T47D (cell line): ENCODE measurements around the gene CYP27B1.
"Not testable (repeated sequence)": the region's sequence is repeated elsewhere in the genome, so short reads cannot be mapped to it uniquely, and the experiment has no call there.

Experiments
- DNase-seq, 2 experiments: peaks; one replicate each; pipeline versions ENCODE4 v3.0.0 to v3.0.0-alpha.2; 2011 to 2012; ENCODE audit warnings: low read depth in 1 of 2, low spot score in 1 of 2
- JUND ChIP-seq: IDR thresholded peaks from 2 replicates; pipeline ENCODE4 v1.6.1; 2012; ENCODE audit warnings: low read depth
- in situ Hi-C: cut with HindIII; loops from 2 replicates; pipeline ENCODE4 v1.10.0; 2016; ENCODE audit warnings: low sequenced_read_pairs, low pct_unique_long_range_greater_than_20kb

The CYP27B1 gene

DNA sequence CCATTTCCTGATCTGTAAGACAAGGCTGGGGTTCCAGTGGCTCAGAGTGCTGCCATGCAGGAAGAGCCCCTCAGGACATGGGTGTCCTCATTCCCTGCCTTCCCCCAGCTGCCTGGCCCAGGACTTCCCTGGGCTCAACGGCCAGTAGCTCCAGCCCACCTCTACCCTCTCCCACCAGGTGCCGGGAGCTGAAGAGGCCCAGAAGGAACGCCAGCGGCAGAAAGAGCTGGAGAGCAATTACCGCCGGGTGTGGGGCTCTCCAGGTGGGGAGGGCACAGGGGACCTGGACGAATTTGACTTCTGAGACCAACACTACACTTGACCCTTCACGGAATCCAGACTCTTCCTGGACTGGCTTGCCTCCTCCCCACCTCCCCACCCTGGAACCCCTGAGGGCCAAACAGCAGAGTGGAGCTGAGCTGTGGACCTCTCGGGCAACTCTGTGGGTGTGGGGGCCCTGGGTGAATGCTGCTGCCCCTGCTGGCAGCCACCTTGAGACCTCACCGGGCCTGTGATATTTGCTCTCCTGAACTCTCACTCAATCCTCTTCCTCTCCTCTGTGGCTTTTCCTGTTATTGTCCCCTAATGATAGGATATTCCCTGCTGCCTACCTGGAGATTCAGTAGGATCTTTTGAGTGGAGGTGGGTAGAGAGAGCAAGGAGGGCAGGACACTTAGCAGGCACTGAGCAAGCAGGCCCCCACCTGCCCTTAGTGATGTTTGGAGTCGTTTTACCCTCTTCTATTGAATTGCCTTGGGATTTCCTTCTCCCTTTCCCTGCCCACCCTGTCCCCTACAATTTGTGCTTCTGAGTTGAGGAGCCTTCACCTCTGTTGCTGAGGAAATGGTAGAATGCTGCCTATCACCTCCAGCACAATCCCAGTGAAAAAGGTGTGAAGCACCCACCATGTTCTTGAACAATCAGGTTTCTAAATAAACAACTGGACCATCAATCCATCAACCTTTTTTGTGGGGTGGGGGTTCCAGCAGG, 46.0 kb downstream of the CYP27B1 start:
- in situ Hi-C loops: no loop called here

DNA sequence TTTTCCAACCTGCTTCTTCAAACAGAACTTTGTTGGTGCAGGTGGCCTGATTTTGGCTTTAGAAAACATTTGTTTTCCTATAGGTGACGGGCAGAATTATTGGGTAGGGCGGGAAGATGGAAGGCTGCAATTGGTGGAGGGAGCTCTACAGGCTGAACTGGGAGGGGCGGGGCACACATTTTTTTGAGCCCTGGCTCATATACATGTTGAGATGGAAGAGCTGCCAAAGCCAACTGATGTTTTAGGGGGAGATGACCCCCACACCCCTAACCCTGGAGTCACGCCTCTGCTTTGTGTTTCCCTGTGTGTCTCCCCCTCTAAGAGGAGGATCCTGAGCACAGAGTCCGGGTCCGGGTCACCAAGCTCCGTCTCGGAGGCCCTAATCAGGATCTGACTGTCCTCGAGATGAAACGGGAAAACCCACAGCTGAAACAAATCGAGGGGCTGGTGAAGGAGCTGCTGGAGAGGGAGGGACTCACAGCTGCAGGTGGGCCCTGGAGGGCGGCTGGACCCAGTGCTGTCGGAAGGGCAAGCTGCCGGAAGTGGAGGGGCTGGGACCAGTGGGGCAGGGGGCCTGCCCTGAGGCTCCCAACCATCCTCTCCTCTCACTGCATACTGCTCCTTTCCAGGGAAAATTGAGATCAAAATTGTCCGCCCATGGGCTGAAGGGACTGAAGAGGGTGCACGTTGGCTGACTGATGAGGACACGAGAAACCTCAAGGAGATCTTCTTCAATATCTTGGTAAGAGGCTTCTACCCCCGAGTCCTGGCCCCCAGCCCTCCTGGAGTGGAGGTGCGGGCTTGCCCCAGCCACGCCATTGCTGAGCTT, 46.9 kb downstream of the CYP27B1 start:
- in situ Hi-C loops: no loop called here
- TF ChIP-seq JUND: no peak
- DNase-seq: no peak

More for the DNA sequence above, 46.0 kb downstream of the CYP27B1 start:
- DNase-seq: no peak
- TF ChIP-seq JUND: no peak

DNA sequence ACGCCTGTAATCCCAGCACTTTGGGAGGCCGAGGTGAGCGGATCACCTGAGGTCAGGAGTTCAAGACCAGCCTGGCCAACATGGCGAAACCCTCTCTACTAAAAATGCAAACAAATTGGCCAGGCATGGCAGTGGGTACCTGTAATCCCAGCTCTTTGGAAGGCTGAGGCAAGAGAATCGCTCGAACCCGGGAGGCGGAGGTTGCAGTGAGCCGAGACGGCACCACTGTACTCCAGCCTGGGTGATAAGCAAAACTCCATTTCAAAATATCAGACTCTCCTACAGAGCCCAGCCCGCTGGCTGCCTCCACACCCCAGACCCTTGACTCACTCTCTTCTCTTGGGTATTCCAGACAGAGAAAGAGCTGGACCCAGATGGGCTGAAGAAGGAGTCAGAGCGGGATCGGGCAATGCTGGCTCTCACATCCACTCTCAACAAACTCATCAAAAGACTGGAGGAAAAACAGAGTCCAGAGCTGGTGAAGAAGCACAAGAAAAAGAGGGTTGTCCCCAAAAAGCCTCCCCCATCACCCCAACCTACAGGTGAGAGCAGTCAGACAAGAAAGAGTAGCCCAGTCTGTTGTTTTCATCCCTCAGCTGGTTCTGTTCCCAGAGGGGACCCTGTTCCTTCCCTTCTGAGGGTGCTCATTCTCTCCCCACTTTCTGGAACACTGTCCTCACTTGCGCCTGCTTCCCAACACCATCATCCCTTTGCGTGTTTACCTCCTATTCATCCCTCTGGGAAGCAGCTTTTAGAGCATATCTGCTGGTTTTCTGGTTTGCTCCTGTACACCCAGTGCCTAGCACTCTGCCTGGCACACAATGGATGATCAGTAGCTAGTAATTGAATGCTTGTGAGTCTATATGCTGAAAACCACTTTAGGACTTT, 48.0 kb downstream of the CYP27B1 start:
- no peak for TF ChIP-seq JUND
- no peak for DNase-seq
- in situ Hi-C loops: no loop called here

GRCh38 chr12:57717846-57718640, 48.8 kb downstream of the CYP27B1 start:
- DNase-seq: no peak
- TF ChIP-seq JUND: no peak
- in situ Hi-C loops: no loop called here

GRCh38 chr12:57717131-57717530, 49.7 kb downstream of the CYP27B1 start:
- in situ Hi-C loops: no loop called here
- DNase-seq: no peak
- no peak for TF ChIP-seq JUND

GRCh38 chr12:57716305-57716704, 50.6 kb downstream of the CYP27B1 start:
- no peak for DNase-seq
- in situ Hi-C loops: no loop called here
- TF ChIP-seq JUND: no peak

DNA sequence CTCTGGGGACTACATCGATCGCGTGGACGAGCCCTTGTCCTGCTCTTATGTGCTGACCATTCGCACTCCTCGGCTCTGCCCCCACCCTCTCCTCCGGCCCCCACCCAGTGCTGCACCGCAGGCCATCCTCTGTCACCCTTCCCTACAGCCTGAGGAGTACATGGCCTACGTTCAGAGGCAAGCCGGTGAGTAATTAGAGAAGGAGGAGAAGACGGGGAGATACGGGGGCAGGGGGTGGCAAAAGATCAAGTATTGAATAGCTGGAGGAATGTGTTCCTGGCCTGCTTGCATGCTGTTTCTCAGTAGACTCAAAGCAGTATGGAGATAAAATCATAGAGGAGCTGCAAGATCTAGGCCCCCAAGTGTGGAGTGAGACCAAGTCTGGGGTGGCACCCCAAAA, 51.1 kb downstream of the CYP27B1 start:
- DNase-seq: no peak
- no peak for TF ChIP-seq JUND
- in situ Hi-C loops: no loop called here

DNA sequence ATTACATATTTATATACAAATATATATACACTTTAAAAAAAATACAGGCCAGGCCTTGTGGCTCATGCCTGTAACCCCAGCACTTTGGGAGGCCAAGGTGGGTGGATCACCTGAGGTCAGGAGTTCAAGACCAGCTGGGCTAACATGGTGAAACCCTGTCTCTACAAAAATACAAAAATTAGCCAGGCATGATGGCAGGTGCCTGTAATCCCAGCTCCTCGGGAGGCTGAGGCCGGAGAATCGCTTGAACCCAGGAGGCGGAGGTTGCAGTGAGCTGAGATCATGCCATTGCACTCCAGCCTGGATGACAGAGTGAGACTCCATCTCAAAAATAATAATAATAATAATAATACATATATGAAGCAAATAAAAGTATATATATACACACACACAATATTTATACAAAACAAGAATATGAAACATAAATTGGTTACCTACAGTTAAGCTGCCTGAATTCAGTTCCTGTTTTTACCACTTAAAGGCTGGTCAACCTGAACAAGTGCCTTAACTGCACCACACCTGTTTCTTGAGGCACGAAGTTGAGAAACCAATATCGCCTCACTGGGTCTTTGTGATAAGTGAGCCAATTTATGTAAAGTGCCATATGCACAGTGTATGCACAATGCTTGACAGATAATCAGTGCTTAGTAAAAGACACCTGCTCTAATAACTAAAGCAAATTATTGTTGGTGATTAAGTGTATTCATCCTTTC, 51.7 kb downstream of the CYP27B1 start:
- in situ Hi-C loops, DNase-seq: not testable (repeated sequence)

DNA sequence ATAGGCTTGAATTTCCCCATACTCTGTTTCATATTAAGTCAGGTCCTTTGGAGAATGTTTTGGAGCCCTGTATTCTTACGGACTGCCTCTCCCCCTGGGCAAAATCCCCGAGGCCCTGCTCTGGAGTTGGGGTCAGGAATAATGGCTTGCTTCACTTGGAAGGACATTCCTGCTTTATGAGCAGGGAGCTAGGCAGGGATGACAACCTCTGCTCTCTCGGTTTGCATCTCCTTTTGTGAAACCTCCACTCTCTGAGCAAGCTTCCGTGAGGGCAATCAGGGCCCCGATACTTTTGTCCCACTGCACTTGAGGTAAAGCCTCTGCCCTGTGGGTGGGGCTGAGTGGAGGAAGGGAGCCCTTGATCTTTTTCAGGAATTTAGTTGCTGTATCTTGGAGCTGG, 53.7 kb downstream of the CYP27B1 start:
- no peak for TF ChIP-seq JUND
- DNase-seq: no peak
- in situ Hi-C loops: no loop called here

DNA sequence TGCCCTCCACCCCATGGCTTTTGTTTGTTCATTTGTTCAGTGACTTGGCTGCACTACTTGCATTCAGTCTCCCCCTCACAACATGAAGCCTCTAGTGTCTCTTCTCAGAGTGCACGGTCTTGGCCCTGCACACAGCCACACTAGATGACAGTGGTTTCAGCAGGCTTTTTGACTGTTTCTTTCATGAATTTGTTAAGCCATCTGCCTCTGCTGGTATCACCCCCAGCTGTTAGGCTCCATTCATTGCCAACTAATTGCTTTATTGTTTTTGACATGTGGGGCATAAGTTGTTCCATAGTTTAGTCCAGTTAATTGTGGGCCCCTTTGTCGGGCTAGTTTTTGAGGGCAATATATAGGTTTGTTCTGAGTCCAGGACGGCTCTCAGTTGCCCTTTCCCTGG, 54.2 kb downstream of the CYP27B1 start:
- in situ Hi-C loops: no loop called here
- no peak for TF ChIP-seq JUND
- no peak for DNase-seq
